K562 (cell line): ENCODE results near the gene TSTD2. TPM values are rescaled to one million over a fixed set of nuclear protein-coding genes. Genes with fewer than 3 reads are reported as not detected.
A peak's percentile ranks its signal among the peaks of the same experiment; 100 is the strongest.

ENCODE experiments used
- CGGBP1 ChIP-seq: fragments of 250-450 bp; sonication (Bioruptor Pico); IDR thresholded peaks from 2 replicates; pipeline ENCODE4 v1.9.0; 2021; ENCODE audit warnings: mild to moderate bottlenecking
- DMBX1 ChIP-seq: fragments of 250-450 bp; sonication (Bioruptor Pico); IDR thresholded peaks from 2 replicates; pipeline ENCODE4 v1.8.0; 2022; ENCODE audit warnings: inconsistent platforms, mild to moderate bottlenecking, moderate library complexity, borderline replicate concordance
- GATAD2A ChIP-seq: fragments of 450-650 bp; IDR thresholded peaks from 2 replicates; pipeline ENCODE4 v1.6.1; 2017
- HES1 ChIP-seq: fragments of 450-650 bp; IDR thresholded peaks from 2 replicates; pipeline ENCODE4 v1.6.1; 2016; ENCODE audit warnings: low read depth, mild to moderate bottlenecking, moderate library complexity
- MCM5 ChIP-seq: fragments of 450-650 bp; IDR thresholded peaks from 2 replicates; pipeline ENCODE4 v1.6.1; 2016; ENCODE audit warnings: low read depth
- NEUROD1 ChIP-seq: fragments of 150-350 bp; IDR thresholded peaks from 2 replicates; pipeline ENCODE4 v1.6.1; 2014; ENCODE audit warnings: borderline replicate concordance, low read length, low read depth; ENCODE audit not compliant: partially characterized antibody
- RBM14 ChIP-seq: fragments of 200-400 bp; formaldehyde crosslinking; IDR thresholded peaks from 2 replicates; pipeline ENCODE4 v1.6.1; 2018; ENCODE audit warnings: low read depth, mild to moderate bottlenecking, low read length, moderate library complexity, borderline replicate concordance; ENCODE audit not compliant: insufficient read depth
- REST ChIP-seq, 2 experiments: fragments of 450-650 bp; formaldehyde crosslinking in 1 of 2; IDR thresholded peaks; 2 replicates each; pipeline versions ENCODE4 v1.4.0 to v1.6.1; 2014 to 2020; ENCODE audit warnings: mild to moderate bottlenecking in 2 of 2, borderline replicate concordance in 1 of 2, low read depth in 1 of 2
- SFPQ ChIP-seq: fragments of 200-400 bp; formaldehyde crosslinking; IDR thresholded peaks from 2 replicates; pipeline ENCODE4 v1.6.1; 2017; ENCODE audit warnings: mild to moderate bottlenecking, low read depth, low read length, moderate library complexity
- TEAD4 ChIP-seq, 2 experiments: sonication (generic) in 1 of 2; formaldehyde crosslinking in 1 of 2; IDR thresholded peaks; 2 replicates each; pipeline versions ENCODE4 v1.6.1 to v1.8.0; 2012 to 2022; ENCODE audit warnings: borderline replicate concordance in 1 of 2, inconsistent platforms in 1 of 2, low read length in 1 of 2, mild to moderate bottlenecking in 1 of 2, missing genetic modification reagents in 1 of 2
- USF1 ChIP-seq: sonication (generic); formaldehyde crosslinking; IDR thresholded peaks from 2 replicates; pipeline ENCODE4 v1.9.0; 2022; ENCODE audit warnings: mild to moderate bottlenecking, missing genetic modification reagents
- ZNF311 ChIP-seq: fragments of 250-450 bp; sonication (Bioruptor Pico); IDR thresholded peaks from 2 replicates; pipeline ENCODE4 v1.4.0; 2020; ENCODE audit warnings: mild to moderate bottlenecking, moderate library complexity
- ZSCAN29 ChIP-seq: fragments of 450-650 bp; IDR thresholded peaks from 2 replicates; pipeline ENCODE4 v1.6.1; 2017
- polyA plus RNA-seq, 8 experiments: library from polyadenylated mRNA; depleted of rRNA in 4 of 8; stranded (reverse) in 5 of 8; unstranded in 3 of 8; fragments of >200 nt; fragmentation: Nextera tagmentation in 2 of 8; fragmentation: Illumina TruSeq in 1 of 8; extraction: Ambion mirVana in 2 of 8; extraction: Trizol in 1 of 8; gene quantifications; 2 replicates each; pipeline versions ENCODE4 v1.2.1 to v1.2.3, GENCODE V29; 2011 to 2014; ENCODE audit warnings: inconsistent platforms in 1 of 8, missing spikeins in 1 of 8
- total RNA-seq, 7 experiments: library from RNA; depleted of rRNA in 6 of 7; stranded (reverse); fragments of >200 nt in 6 of 7; fragmentation: Illumina TruSeq in 2 of 7; extraction: Trizol in 2 of 7; gene quantifications; 2 replicates each; pipeline versions ENCODE4 v1.2.1 to v1.2.3, GENCODE V29; 2011 to 2021; ENCODE audit warnings: low replicate concordance in 1 of 7

TSTD2 gene
- total and polyA plus RNA-seq, 9 of the 15 experiments (the other 6 are each of a cell fraction or from before 2014, with no cell fraction given) = 10.1 to 36.7 (median 19.0) TPM

- TF ChIP-seq REST (IDR thresholded peaks at IDR 0.05; ENCODE audit: borderline replicate concordance) (peak; percentile 13; the same call in 1 of the 2 replicates), REST (CRISPR knock-in tag; IDR thresholded peaks at IDR 0.05; ENCODE audit: low read depth) (no peak; the same call in 1 of the 2 replicates), GATAD2A (no peak), USF1 (peak; percentile 93), MCM5 (no peak), ZNF311 (CRISPR knock-in tag) (no peak), TEAD4 (IDR thresholded peaks at IDR 0.05; ENCODE audit: low read length) (no peak; the same call in 1 of the 2 replicates), TEAD4 (CRISPR knock-in tag; IDR thresholded peaks at IDR 0.05; ENCODE audit: borderline replicate concordance) (peak; percentile 95), DMBX1 (CRISPR knock-in tag) (no peak; the same call in 1 of the 2 replicates), CGGBP1 (CRISPR knock-in tag) (no peak), NEUROD1 (no peak), HES1 (peak; percentile 66), SFPQ (no peak), ZSCAN29 (no peak), RBM14 (no peak)
Observed at GRCh38 chr9:97632985-97633858, at the start of gene TSTD2, which contains the start of gene NCBP1 (continued).
